NCI-H1694 treated with DMSO at 0.1 percent for 48 hours (cell line): ENCODE data around the gene SH3BGR.
A peak's percentile ranks its signal among the peaks of the same experiment; 100 is the strongest.
"Not testable (repeated sequence)": the region's sequence is repeated elsewhere in the genome, so short reads cannot be mapped to it uniquely, and the experiment has no call there.

ENCODE experiments used
- DNase-seq: peaks from one replicate; lab custom pipeline; 2025; lab: John Stamatoyannopoulos, UW

The SH3BGR gene

DNA sequence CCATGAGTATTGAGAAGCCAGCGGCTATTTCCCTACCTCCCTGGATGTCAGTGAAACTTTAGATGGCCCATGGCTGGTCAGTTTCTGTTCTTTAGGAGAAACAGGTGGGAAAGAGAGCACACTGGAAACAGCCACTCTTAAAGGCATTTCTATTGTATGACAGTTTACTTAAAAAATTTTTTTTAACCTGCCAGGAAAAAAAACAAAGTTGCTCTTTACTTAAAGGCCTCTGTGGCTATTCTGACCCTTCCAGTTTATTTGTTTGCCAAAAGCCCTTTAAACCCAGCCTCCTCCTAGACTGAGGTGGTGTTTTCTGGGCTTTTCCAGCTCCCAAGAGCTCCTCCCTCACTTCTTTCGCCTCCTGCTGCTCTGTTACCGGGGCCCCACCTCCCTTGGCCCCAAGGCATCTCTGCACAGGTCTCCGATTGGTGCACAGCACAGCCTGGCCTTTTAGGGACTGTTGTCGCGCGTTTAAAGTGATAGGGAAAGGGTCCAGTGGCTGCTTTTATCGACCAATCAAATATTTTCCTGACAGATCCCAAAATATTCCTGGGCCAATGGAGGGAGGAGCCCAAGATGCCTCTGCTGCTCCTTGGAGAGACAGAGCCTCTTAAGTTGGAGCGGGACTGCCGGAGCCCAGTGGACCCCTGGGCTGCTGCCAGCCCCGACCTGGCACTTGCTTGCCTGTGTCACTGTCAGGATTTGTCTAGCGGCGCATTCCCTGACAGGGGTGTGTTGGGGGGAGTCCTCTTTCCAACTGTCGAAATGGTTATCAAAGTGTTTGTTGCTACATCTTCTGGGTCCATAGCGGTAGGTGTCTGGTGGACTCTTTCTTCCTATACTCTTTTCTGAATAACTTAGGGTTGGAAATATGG is at the start of gene SH3BGR:
SH3BGR (plus strand) TSS at position 639 of the 875 bp plus-strand sequence; CDS start at position 766, 127 bp downstream.
- DNase-seq, result no peak

DNA sequence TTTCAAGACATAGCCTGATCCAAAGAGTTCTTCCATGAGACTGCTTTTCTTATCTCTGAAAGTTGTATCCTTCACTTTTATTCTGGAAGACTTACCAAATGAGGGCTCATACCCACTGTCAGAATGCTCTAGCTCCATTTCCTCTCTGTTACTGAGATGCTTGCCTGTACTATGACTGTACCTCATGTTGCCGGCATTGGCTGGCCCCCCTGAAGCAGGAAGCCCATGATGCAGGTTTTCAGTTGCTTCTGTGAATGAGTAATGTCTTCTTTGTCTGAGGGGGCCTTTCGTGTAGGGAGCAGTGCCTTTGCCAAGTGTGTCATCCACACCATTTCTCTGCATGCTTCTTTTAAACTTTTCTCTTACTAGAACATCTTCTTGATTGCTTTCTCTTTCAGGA is 45.7 kb upstream of the SH3BGR start:
- DNase-seq, result no peak

DNA sequence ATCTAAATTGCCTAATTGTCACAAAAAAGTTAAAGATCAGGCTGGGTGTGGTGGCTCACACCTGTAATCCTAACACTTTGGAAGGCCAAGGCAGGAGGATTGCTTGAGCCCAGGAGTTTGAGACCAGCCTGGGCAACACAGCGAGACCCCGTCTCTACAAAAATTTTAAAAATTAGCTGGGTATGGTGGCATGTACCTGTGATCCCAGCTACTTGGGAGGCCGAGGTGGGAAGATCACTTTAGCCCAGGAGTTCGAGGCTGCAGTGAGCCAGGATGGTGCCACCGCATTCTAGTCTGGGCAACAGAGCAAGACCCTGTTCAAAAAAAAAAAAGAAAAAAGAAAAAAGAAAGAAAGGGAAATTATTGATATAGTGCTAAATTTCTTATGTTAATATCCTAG is 32.6 kb upstream of the SH3BGR start:
- DNase-seq, result not testable (repeated sequence)

DNA sequence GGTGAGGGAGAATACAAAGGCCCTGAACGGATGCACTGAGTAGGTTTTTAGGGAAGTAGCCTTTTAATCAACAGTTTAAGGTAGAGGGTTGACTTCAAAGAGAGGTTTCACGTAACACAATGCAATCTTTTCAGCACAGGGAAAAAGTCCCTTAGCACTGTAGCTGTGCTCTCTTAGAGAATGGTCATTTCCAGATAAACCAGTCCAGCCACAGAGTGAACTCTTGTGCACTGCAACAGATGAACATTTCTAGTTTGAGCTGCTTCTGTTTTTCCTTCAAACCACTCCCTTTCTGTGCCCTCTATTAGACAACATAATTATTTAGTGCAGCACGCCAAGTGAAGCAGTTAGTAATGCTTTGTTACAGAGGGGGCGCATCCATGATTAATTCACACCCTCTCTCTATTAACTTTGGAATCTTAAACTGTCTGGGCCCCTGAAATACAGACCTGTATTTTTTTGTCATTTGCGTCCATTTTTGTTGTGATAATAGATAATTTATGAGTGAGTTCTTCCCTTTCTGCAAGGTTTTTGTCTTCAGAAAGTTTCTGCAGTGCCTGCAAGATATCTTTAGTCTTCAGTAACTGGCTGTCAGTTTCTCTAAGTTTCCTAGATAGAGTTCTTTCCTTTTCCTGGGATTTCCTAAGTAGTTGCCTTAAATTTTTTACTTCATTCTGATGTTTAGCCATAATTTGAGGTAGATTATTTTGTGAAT is 29.1 kb upstream of the SH3BGR start:
- DNase-seq, result no peak

DNA sequence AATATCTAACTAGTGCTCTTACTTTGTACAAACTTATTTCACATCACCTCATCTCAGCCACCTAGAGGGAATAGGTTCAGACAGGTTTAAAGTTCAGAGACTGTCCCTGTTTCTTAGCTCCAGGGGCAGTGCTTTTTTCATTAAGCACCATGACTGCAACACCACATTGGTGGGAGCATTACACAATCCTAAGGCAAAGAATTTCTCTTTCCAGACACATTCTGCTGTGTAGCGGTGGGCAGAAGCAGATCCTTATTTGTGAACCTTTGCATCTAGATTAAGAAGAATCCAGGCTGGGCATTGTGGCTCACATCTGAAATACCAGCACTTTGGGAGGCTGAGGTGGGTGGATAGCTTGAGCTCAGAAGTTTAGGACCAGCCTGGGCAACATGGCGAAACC is 22.3 kb upstream of the SH3BGR start:
- no peak for DNase-seq

DNA sequence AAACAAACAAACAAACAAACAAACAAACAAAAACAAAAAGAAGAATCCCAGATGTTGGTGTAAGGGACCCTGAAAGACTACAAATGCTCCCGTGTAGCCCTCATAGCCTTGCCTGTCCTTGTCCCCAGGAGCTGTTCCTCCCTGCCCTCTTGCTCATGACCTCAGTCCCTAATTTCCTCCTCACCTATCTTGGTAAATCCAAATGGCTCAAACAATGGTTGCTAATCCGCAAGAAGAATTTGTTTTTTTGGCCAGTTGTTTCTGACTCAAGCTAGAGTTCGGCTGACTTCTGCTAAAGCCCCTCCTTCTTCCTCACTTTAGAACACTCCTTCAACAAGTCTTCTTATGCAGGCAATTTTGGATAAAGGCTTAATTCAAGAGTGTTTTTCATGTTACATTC is 21.8 kb upstream of the SH3BGR start:
- DNase-seq, result no peak

DNA sequence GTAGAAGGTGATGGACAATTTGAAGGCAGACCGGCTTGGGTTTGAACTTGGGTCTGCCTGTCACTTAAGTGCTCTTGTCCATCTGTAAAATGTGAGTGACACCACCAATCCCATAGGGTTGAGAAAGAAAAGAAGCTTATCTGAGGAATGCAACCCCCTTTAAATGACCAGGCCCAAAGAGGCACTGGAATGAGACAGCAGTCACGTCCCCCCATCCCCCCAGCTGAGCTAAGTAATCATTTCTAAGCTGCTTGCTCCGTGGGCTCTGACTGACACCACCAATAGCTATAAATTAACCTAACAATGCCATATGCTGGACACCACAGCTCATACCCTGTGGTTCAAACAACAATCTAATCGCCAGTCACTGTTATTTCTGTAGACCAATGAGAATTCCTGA is 21.3 kb upstream of the SH3BGR start:
- DNase-seq, result no peak

DNA sequence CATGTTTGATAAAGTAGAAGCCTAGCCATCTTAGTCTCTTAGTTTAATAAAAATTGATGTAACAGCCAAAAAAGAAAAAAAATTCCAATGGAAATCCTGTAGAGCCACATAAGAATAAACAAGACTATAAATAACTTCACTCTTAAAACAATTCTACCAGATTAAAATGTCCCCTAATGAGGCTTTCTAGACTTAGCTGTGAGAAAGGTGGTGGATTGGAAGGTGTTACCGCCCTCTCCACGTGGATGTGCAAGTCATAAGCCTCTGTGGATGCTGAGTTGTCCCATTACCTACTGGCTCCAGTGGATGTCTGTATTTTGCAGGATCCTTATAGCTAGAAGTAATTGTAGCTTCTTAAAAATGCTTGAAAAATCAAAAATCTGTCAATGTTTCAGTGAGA is 20.8 kb upstream of the SH3BGR start:
- no peak for DNase-seq

DNA sequence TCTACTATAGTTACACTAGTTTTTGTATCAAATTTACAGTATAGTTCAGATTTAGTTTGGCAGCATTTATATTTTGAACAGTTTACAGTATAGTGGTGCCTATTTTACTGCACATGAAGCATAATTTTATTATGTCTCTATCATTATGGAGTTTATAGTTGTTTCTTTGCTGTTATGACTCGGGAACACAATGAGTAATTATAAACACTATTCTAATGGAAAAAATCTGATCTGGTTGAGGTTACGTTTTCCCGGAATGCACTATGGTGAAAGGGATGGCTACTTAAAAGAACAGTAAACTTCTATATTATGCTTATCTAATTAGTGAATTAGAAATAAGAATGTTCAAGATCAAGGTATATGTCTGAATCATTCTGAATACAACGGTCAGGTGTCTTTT is 16.8 kb upstream of the SH3BGR start:
- DNase-seq, result no peak

DNA sequence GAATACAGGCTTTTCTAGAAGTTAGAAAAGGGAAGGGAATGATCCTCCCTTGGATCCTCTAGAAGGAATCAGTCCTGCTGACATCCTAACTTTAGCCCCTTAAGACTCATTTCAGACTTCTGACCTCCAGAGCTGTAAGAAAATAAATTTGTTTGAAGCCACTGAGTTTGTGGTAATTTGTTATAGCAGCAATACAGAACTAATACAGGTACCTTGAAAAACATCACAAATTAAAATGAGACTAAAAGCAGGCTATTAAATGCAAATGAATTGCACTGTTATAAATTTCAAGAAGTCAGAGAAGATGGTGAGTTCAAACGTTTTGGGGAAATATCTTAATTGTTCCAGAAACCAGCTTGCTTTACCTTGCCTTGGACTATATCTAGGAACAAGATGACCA is 12.5 kb upstream of the SH3BGR start:
- no peak for DNase-seq

DNA sequence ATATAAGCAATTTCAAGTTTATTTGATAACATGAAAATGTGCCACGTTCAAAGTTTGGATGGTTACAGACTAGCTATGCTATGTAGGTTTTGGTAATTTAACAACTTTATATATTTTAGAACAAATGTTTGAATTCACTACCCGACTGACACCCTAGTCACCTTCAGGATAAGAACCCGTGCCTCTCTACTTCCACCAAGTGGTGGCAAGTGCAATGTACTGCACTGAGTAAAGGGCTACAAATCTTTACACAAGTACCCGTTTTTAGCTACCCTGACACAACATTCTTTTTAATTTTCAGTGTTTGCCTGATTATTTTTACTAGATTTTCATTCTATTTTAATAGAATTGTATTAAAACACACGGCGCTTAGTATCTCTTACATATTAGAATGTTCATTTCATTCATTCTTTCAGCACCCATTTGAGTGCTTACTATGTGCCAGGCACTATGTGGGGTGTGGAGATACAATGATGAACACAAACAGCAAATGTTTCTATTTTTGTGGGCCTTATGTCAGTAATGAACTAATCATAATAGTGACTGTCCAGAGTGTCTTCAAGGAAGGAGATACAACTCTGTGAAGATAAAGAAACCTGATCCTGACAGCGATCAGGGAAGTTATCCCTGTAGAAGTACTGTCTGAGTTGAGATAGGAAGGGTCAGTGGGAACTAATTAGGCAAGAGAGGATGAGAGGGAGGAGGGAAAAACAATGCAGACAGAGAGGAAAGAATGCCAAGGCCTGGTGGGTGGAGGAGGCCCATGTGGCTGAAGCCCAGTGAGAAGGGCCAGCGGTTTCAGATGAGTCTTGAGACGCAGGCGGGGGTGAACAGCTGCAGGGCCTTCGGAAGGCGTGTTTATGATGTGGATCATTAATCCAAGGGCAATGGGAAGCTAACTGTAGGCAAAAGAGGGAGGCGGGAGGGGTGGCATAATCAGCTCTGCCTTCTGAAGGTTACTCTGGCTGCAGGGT is 10.0 kb upstream of the SH3BGR start:
- DNase-seq, result peak; percentile 62

DNA sequence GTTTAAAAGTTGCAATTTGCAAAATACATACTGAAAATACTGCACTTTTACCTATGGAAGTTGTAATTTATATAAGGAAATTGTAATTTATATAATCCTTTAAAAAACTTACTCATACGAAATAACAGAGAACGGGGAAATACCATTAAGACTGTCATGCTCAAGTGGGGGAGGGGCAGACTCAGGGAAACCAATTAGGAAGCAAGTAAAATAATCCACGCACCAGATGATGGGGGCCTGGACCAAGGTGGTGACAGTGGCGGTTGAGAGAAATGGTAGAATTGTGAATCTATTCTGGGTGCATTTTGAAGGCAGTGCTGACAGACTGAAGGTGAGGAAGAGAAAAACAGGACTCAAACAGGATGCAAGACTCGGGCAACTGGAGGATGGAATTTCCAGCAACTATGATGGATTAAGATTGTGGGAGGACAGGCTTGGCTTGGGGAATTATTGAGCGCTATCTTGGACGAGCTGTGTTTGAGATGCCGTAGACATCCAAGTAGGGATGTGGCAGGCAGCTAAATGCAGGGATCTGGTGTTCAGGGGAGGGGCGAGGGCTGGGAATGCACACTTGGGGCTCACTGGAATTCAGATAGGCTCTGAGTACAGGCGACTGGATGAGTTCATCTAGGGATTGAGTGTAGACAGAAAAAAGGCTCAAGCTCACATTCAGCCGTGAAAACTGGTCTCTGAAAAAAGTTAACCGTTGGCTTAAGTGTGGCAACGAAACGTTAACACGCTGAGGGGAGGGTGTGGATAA is 7.2 kb upstream of the SH3BGR start:
- DNase-seq, result no peak

DNA sequence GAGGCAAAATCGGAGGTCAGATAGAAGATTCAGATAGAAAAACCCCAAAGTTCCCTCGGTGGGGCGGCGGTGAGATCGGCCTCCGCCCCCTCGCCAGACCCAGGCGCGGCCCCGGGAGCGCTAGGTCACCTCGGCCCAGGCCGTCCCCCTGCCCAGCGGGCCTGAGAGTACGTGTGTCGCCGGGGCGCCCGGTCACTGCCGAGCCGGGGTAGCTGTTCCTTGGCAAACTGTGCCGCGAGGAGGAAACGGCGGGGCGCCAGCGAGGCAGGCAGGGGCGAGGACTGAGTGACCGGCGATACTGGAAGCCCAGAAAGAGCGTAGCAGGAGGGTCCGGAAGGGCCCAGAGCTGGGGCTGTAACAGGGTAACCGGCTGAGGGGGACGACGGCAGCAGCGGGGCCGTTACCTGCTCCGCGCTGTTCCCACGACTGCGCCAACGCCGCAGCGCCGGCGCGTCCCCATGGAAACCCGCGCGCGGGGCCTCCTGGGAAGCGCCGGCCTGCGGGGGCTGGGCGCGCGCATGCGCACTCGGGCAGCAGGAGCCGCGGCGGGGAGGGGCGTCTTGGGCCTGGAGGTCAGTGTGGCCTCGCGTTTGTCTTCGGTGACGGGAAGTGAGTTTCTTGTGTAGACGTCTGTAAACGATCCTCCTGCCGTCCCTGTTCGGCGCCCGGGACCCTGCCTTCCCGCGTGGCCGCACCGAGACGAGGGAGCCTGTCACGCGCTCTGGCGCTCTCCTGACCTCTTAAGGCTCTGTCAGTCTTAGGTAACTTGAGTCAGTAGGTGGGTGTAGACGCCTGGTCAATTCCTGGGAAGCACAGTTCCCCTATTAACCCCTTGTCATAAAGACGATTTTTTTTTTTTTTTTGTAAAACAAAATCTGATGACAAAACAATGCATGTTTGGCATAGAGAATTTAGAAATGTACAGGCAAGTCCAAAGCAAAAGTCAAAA is 6.2 kb upstream of the SH3BGR start, which contains the start of gene LCA5L:
LCA5L (minus strand) TSS at position 458 of the 949 bp plus-strand sequence. CDS start 17,285 bp downstream, outside the sequence.
- DNase-seq, result peak; percentile 70

DNA sequence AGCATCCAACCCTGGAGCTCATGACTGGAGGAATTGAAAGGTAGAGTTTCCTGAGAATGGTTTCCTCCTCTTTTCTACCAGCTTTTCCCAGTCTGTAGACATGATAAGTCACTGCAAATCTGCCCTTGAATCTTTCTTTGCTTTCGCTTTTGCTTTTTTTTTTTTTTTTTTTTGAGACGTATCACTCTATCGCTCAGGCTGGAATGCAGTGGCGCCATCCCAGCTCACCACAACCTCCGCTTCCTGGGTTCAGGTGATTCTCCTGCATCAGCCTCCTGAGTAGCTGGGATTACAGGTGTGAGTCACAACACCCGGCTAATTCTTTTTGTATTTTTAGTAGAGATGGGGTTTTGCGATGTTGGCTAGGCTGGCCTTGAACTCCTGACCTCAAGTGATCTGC is 4.5 kb upstream of the SH3BGR start:
- no peak for DNase-seq

DNA sequence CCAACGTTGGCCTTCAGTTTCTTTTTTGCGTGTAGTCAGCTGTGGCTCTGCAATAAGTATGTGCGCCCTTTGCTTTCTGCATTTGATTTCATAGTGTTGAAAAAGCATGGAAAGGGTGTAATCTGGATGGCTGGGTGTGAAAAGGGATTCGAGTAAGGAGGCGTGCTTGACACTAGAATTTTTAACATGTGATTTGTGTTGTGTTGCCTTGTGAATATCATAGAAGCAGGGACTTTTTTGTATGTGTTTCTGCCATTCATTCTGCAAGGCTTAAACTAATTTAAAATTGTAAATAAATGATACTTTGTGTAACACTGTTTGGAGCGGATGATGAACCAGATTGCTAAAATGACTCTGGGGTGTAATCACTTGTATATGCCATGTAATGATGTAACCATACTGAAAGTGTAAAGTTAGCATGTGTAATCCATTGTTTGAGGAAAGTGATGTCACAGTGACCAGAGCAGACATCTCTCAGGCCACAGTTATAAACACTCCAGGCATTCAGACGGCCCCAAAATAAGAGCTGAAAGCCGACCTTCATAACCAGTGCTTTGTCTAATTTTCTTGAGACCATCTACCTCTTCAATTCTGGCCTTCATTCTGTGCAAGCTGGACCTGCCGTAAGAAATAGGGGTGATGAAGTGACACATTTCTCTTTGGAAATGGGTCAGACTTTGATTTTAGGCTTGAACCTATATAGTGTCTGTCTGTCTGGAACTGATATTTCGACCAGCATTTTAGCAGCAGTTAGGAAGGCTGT is 618 bp downstream of the SH3BGR start:
- DNase-seq, result no peak

DNA sequence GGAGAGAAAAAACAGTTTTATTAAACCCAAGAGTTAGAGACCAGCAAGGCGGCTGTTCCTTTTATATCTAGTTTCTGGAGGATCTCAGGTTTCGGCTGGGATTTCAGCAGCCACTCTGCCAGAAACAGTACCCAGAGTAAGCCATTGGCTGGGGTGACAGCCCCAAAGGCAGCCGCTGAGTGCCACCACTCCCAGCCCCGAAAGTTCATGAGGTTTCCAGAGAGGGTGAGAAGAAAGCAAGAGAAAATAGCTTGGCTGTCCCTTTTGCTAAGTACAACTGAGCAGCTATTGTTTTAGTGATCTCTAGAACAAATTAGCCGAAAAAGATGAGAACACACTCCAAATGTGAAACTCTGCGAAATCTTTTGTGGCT is 1.2 kb downstream of the SH3BGR start:
- no peak for DNase-seq

DNA sequence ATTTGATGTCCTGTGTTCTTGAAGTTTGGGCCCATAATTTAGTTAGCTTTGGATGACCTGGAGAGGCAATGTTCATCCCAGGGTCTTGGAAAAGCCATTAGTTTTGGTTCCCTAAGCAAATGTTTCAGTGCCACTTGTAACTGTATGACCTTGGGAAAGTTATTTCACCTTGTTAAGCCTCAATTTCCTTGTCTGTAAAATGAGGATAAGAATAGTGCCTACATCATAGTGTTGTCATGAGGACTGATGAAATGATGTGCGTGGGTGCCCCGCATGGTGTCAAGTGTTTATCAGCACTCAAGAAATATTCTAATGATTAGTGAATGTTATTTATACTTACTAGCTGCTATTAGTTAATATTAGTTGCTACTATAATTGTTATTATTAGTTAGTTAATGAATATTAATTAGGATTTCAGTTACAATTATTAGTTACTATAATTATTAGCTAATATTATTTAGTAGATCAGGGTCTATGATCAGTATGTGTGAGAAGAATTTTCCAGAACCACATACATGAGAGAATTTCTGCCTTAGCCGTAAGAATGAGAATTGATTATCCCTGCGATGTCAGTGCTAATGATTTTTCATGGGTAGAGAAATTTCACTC is 1.9 kb downstream of the SH3BGR start:
- no peak for DNase-seq

DNA sequence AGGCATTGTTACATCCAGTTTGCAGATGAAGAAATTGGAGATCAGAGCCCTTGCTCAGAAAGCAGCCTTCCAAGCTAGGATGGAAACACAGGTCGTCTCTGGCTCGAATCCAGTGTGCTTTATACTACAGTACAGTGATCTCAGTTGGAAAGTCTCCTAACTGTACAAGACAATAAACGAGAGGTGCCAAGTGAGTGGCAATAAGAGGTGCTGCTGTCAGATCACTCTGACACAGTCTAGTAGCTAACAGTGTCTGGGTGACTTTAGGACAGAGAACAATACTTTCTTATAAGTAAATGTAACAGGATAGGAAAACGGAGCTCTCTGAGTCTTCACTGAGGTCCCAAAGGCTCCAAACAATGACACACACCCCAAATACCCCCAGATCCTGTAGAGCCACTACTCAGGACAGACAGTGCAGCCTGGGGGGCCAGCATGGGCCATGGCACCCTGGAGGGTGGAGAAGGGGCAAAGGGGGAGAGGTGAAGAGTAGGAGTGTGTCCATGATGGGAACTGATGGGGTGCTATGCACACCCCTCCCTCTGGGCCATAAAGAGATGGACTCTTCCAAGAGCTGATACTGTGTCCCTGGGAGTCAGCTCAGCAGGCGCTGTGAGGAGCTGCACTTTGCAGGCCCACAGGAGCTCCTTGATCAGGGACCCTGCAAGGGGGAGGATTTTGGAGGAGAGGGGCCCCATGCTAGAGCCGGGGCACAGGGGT is 3.3 kb downstream of the SH3BGR start:
- DNase-seq, result no peak
